Upper lobe of left lung (tissue), 4 donors: Measurements from ENCODE around the gene CCT5.

Experiments
- CTCF ChIP-seq, 6 experiments: fragments of 450-650 bp in 4 of 6; fragments of 200-600 bp in 2 of 6; sonication (generic) in 2 of 6; IDR thresholded peaks; one replicate each; pipeline ENCODE4 v1.5.1; 2016 to 2019; ENCODE audit warnings: antibody characterized with exemption in 6 of 6
- POLR2A ChIP-seq, 4 donors: fragments of 450-650 bp; IDR thresholded peaks; one replicate each; pipeline ENCODE4 v1.5.1; 2016 to 2017; ENCODE audit warnings: antibody characterized with exemption in 4 of 4, mild to moderate bottlenecking in 2 of 4
- POLR2AphosphoS5 ChIP-seq, 2 donors: sonication (generic); formaldehyde crosslinking; IDR thresholded peaks; one replicate each; pipeline ENCODE4 v1.5.1; 2017; ENCODE audit warnings: antibody characterized with exemption in 2 of 2

GRCh38 chr5:10248378-10249260 is 1.5 kb upstream of the CCT5 start:
- TF ChIP-seq CTCF (IDR thresholded peaks at IDR 0.05) = no peak
- TF ChIP-seq POLR2AphosphoS5 (IDR thresholded peaks at IDR 0.05) = no peak
- TF ChIP-seq POLR2A (IDR thresholded peaks at IDR 0.05) = no peak
